ENCODE results near the gene IFT122. TPM values are rescaled to one million over a fixed set of nuclear protein-coding genes. Genes with fewer than 3 reads are reported as not detected.

The IFT122 gene
- total RNA-seq, 6 experiments from 2014 or later: 7.1 to 16.8 (median 11.5) TPM

DNA sequence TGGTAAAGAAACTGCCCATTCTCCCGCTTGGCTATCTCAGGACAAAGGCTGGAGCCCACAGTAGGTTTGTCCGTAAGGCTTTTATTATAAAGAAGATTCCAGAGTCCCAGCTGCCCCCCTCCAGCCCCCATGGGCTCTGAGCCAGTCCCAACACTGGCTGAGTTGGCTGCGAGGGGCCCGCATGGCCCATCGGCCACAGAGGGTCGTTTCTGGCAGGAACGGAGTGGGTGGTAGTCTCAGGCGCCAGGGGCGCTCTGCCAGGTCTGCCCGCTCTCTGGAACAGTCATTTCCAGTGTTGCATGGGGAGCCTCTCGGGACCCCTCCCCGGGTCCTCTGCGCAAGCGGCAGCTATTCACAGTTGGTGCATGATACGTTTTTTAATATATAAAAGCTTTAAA lies 115.1 kb downstream of the IFT122 start:
- Histone ChIP-seq H3K36me3 (no peaks in the 10 kb centered on the region), H3K9me3 (no peaks in the 10 kb centered on the region), H3K27me3 (no peaks in the 10 kb centered on the region), H3K4me3 (no peak overlapping the region), H3K27ac (no peak overlapping the region), H3K4me1 (peaks cover 0 to 5% (median 0%) of the 10 kb centered on the region in 4 donors)
- whole genome bisulfite sequencing (ENCODE audit: insufficient coverage, low coverage, low lambda C conversion rate, missing lambda C conversion rate): 71% methylated on average over 6 of the region's 15 CpGs
- TF ChIP-seq, protein P1, sequence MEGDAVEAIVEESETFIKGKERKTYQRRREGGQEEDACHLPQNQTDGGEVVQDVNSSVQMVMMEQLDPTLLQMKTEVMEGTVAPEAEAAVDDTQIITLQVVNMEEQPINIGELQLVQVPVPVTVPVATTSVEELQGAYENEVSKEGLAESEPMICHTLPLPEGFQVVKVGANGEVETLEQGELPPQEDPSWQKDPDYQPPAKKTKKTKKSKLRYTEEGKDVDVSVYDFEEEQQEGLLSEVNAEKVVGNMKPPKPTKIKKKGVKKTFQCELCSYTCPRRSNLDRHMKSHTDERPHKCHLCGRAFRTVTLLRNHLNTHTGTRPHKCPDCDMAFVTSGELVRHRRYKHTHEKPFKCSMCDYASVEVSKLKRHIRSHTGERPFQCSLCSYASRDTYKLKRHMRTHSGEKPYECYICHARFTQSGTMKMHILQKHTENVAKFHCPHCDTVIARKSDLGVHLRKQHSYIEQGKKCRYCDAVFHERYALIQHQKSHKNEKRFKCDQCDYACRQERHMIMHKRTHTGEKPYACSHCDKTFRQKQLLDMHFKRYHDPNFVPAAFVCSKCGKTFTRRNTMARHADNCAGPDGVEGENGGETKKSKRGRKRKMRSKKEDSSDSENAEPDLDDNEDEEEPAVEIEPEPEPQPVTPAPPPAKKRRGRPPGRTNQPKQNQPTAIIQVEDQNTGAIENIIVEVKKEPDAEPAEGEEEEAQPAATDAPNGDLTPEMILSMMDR (IDR thresholded peaks at IDR 0.05): no peak
- no peak for TF ChIP-seq POLR2A (IDR thresholded peaks at IDR 0.05)
- ATAC-seq (no peak), DNase-seq (peak in 1 of 3 donors; percentile 20)
- intact Hi-C loops (cut with DNase I): no loop called here

DNA sequence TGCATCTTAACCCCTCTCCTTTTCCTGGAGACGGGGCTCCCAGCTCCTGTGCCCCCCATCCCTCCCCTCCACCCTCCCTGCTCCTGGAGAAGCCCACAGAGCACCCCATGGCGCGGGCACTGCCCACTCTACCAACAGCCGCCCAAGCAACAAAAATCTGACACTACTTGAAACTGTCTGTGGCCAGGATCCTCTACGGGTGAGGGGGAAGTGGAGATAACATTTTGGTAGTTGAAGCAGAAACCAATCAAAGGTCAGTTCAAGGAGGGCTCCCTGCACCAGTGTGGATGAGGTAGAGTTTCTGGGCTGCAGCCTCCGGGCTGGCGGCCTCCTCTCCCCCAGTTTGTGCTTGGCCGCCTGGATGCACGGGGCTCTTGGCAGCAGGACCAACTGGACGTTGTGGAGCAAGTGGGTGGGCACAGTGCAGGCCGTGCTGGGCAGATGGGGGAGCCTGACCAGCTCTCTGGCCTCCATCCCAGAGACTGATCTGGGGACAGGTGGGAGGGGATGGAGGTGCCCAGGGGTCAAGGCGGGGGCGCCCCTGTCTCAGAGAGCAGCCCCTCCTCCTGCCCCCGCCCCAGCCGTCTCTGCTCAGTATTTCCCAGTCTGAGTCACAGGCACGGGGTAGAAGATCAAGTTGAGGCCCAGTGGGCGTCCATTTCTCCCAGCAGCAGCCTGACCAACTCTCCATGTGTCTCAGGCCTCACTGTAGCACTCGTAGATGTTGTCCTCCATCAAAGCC lies 115.8 kb downstream of the IFT122 start:
- no peaks in the 10 kb centered on the region for H3K36me3 ChIP-seq
- no peaks in the 10 kb centered on the region for H3K27me3 ChIP-seq
- 66% methylated on average over 4 of the region's 18 CpGs for WGBS (ENCODE audit: insufficient coverage, low coverage, low lambda C conversion rate, missing lambda C conversion rate)
- H3K9me3 ChIP-seq: no peaks in the 10 kb centered on the region
- TF ChIP-seq, protein P1 (IDR thresholded peaks at IDR 0.05): no peak
- TF ChIP-seq POLR2A (IDR thresholded peaks at IDR 0.05): no peak
- H3K27ac ChIP-seq: no peak overlapping the region
- intact Hi-C loops (cut with DNase I): no loop called here
- ATAC-seq (no peak), DNase-seq (peak in 2 of 3 donors; percentile 18 to 40)
- no peak overlapping the region for H3K4me3 ChIP-seq
- peaks cover 0 to 5% (median 0%) of the 10 kb centered on the region in 4 donors for H3K4me1 ChIP-seq

DNA sequence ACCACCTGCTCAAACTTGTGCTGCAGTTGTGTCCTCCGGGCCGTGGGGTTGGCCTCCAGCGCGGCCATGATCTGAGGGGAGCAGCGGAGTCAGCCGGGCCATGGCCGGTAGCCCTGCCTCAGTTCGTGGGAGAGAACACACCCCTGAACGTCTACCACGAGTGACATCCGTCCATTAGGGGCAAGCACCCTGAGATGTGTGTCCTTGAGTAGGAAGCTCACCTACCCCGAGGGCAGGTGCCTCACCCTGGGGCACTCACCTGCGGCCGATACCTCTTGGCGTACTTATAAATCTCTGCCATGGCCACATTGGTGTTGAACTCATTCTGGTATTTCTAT lies 116.3 kb downstream of the IFT122 start:
- DNase-seq (peak in 1 of 3 donors; percentile 20), ATAC-seq (no peak)
- Histone ChIP-seq H3K36me3 (no peaks in the 10 kb centered on the region), H3K4me1 (peaks cover 0 to 5% (median 0%) of the 10 kb centered on the region in 4 donors), H3K27ac (no peak overlapping the region), H3K9me3 (no peaks in the 10 kb centered on the region), H3K27me3 (no peaks in the 10 kb centered on the region), H3K4me3 (no peak overlapping the region)
- WGBS (ENCODE audit: insufficient coverage, low coverage, low lambda C conversion rate, missing lambda C conversion rate): no CpG with 5 or more reads among the region's 15 CpGs
- intact Hi-C loops (cut with DNase I): no loop called here
- TF ChIP-seq, protein P1 (IDR thresholded peaks at IDR 0.05): no peak
- TF ChIP-seq POLR2A (IDR thresholded peaks at IDR 0.05): no peak

DNA sequence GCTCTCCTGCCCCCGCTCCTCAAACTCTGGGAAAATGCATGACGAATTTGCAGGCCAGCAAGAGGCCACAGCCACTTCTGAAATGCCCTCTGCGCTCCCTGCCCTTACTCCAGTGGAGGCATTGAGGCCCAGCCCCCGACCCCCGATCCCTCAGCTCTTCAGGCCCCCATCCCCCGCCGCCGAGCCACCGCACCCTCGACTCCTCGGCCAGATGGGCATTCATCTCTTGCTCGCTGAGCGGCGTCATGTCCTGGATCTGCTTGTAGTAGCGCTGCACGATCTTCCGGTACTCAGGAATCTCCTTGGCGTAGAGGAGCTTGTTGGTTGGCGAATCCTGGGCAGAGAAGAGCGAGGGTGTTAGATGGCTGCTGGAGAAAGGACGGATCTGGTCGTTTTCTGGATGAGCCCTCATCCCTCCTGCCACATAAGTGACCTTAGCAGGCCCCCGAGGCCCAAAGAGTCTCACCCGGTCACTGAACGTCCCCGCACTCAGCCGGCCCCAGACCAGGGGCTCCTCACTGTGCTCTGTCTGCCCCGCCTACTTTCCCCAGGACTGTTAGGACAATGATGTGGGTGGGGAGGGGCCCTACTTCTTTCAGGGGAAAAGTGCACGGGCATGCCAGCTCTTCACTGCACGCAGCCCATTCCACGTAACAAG lies 117.0 kb downstream of the IFT122 start:
- Histone ChIP-seq H3K4me1 (peaks cover 0 to 5% (median 0%) of the 10 kb centered on the region in 4 donors), H3K36me3 (no peaks in the 10 kb centered on the region), H3K27me3 (no peaks in the 10 kb centered on the region), H3K27ac (no peak overlapping the region), H3K9me3 (no peaks in the 10 kb centered on the region), H3K4me3 (no peak overlapping the region)
- ATAC-seq: peak in 2 of 4 donors; percentile 6 to 12
- intact Hi-C loops (cut with DNase I): no loop called here
- TF ChIP-seq POLR2A (IDR thresholded peaks at IDR 0.05): no peak
- TF ChIP-seq, protein P1 (IDR thresholded peaks at IDR 0.05): no peak
- DNase-seq: no peak
- WGBS (ENCODE audit: insufficient coverage, low coverage, low lambda C conversion rate, missing lambda C conversion rate): 80% methylated on average over 1 of the region's 31 CpGs

All from right lobe of liver (tissue), 6 donors.